ENCODE measurements around the gene BSND.

DNA sequence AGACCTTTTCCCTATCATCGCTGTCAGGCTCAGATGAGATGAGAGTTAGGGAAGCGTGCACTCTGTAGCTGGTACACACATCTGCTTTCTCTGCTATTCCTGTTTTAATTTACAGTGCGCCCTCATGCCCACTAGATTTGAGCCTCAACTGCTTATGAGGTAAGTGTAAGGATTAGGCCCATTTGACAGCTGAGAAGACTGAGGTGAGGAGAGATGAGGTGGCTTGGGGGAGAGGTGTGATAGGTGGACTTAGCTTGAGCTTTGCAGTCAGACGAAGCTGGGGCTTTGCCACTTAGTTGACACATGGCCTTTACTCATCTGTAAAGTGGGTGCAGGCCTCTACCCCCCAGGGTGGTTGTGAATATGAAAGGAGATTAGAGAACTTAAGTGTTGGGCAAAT lies 9.8 kb upstream of the BSND start:
- no peak for TF ChIP-seq CTCF (IDR thresholded peaks at IDR 0.05 in 4 of 5, conservative IDR thresholded peaks at IDR 0.05 in 1 of 5)
- no peak for TF ChIP-seq POLR2A (IDR thresholded peaks at IDR 0.05)

Measured in gastrocnemius medialis (tissue), 4 donors.